ENCODE data around the gene CORO2B. TPM values are rescaled to one million over a fixed set of nuclear protein-coding genes. Genes with fewer than 3 reads are reported as not detected.

Gene CORO2B
- total and polyA plus RNA-seq, 9 of the 15 experiments (the other 6 are each of a cell fraction or from before 2014, with no cell fraction given), result not detected

GRCh38 chr15:68653031-68653635 lies 74.3 kb downstream of the CORO2B start (continued):
- TF ChIP-seq POU5F1 (IDR thresholded peaks at IDR 0.05; ENCODE audit: borderline replicate concordance, low read depth, low read length, partially characterized antibody), result no peak
- TF ChIP-seq ETV6 (IDR thresholded peaks at IDR 0.05; ENCODE audit: borderline replicate concordance in 1 of 2, low read depth in 2 of 2, low read length in 1 of 2), result no peak
- TF ChIP-seq ETV6 (CRISPR knock-in tag; IDR thresholded peaks at IDR 0.05; ENCODE audit: borderline replicate concordance), result no peak

GRCh38 chr15:68653801-68654200 lies 75.0 kb downstream of the CORO2B start:
- Histone ChIP-seq H3K79me2 (ENCODE audit: control insufficient read depth, insufficient read depth, low read length) (no peaks in the 10 kb centered on the region), H3K4me3 (no peak overlapping the region), H3K4me2 (ENCODE audit: insufficient read depth, low read length) (no peak overlapping the region), H3K9me1 (ENCODE audit: control insufficient read depth, insufficient read depth, low read length) (no peaks in the 10 kb centered on the region), H2AFZ (ENCODE audit: low read depth, low read length) (no peak overlapping the region), H3K9ac (ENCODE audit: insufficient read depth in 1 of 2, low read depth in 2 of 2, low read length in 2 of 2) (no peak overlapping the region), H3K9me3 (replicated peaks; ENCODE audit: control insufficient read depth, insufficient read depth, low read depth, low read length) (no peaks in the 10 kb centered on the region), H3K36me3 (ENCODE audit: control insufficient read depth, insufficient read depth, low read length) (no peaks in the 10 kb centered on the region), H3K27ac (ENCODE audit: extremely low read depth, low read depth, low read length) (no peak overlapping the region), H3K4me1 (replicated peaks in 1 of 2; ENCODE audit: control insufficient read depth in 2 of 2, insufficient read depth in 2 of 2, low read length in 2 of 2) (peaks cover 0 to 7% of the 10 kb centered on the region in 2 experiments; a peak in 1 of 5 replicates), H3K27me3 (ENCODE audit: control insufficient read depth in 2 of 2, insufficient read depth in 2 of 2, low read length in 2 of 2) (peaks cover 9 to 41% of the 10 kb centered on the region in 2 experiments; a peak in 3 of 5 replicates), H4K20me1 (replicated peaks; ENCODE audit: control insufficient read depth, insufficient read depth, low read length) (peaks cover 5% of the 10 kb centered on the region; the same call in 1 of the 2 replicates)
- no peak for ATAC-seq
- BruUV-seq (replicated peaks), result no TSS peak
- no peak for FAIRE-seq
- ChIA-PET POLR2A (interaction anchor here (0.7 kb wide), 2 partner anchors 18 to 533 kb away, joined by 3 to 4 read pairs; no protein-coding TSS in a partner anchor), CTCF (ENCODE audit: low intra/inter-chr PET ratio) (no interaction called here)
- TF ChIP-seq SETDB1 (IDR thresholded peaks at IDR 0.05; ENCODE audit: low read length), result no peak
- no peak for TF ChIP-seq ZNF436 (CRISPR knock-in tag; IDR thresholded peaks at IDR 0.05)
- TF ChIP-seq ELF2 (CRISPR knock-in tag; IDR thresholded peaks at IDR 0.05), result no peak
- no peak for TF ChIP-seq ELK1 (CRISPR knock-in tag; IDR thresholded peaks at IDR 0.05)
- TF ChIP-seq POLR2G (IDR thresholded peaks at IDR 0.05; ENCODE audit: low read depth, low read length), result no peak
- TF ChIP-seq ETS2 (tag; IDR thresholded peaks at IDR 0.05; ENCODE audit: borderline replicate concordance, poor library complexity, severe bottlenecking), result no peak
- TF ChIP-seq CSDE1 (IDR thresholded peaks at IDR 0.05), result no peak
- no peak for TF ChIP-seq ZFX (CRISPR knock-in tag; IDR thresholded peaks at IDR 0.05)
- no peak for TF ChIP-seq POLR2A (conservative IDR thresholded peaks at IDR 0.05)
- no peak for TF ChIP-seq CTCFL (IDR thresholded peaks at IDR 0.05; ENCODE audit: borderline replicate concordance, insufficient read depth, low read depth, low read length, poor library complexity, severe bottlenecking)
- WGBS (ENCODE audit: insufficient coverage, low coverage, missing lambda C conversion rate), result 0% methylated on average over 6 of the region's 6 CpGs
- in situ Hi-C loops (cut with MboI) (no loop called here), intact Hi-C loops (cut with micrococcal nuclease) (no loop called here)
- no peak for DNase-seq (ENCODE audit: extremely low read depth in 1 of 4, low spot score in 3 of 4)

Measured in K562 (cell line).